Hepatocyte (in vitro differentiated cells): ENCODE data around the gene OLFM3.

ENCODE experiments used
- EZH2 ChIP-seq: fragments of 200-600 bp; sonication (generic); IDR thresholded peaks from 2 replicates; pipeline ENCODE4 v1.6.1; 2016; ENCODE audit warnings: antibody characterized with exemption, mild to moderate bottlenecking, borderline replicate concordance
- EZH2phosphoT487 ChIP-seq: fragments of 200-600 bp; sonication (generic); IDR thresholded peaks from one replicate; pipeline ENCODE4 v1.6.1; 2018; ENCODE audit warnings: antibody characterized with exemption, mild to moderate bottlenecking, low read depth, moderate library complexity; ENCODE audit not compliant: unreplicated experiment, severe bottlenecking
- TF ChIP-seq, protein P1 (sequence below): fragments of 200-600 bp; sonication (generic); IDR thresholded peaks from 2 replicates; pipeline ENCODE4 v1.5.1; 2016; ENCODE audit warnings: antibody characterized with exemption, mild to moderate bottlenecking; ENCODE audit not compliant: poor library complexity

DNA sequence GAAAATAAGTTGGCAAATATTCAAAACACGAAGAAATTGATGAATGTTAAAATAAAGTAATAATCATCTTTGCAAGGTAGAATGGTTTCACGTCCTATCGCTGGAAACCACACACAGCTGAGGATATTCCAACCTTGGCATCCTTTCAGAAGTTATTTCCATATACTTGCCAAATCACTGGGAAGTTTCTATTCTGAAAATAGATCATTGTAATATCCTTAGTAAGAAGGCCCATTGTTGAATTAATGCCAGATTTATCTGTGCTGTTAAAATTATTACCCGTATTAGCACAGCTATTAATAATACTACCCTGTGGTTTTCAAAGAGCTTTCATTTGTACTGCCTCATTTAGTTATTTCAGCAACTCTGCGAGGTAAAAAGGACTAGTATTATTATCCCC, 81.1 kb downstream of the OLFM3 start:
- TF ChIP-seq, protein P1, sequence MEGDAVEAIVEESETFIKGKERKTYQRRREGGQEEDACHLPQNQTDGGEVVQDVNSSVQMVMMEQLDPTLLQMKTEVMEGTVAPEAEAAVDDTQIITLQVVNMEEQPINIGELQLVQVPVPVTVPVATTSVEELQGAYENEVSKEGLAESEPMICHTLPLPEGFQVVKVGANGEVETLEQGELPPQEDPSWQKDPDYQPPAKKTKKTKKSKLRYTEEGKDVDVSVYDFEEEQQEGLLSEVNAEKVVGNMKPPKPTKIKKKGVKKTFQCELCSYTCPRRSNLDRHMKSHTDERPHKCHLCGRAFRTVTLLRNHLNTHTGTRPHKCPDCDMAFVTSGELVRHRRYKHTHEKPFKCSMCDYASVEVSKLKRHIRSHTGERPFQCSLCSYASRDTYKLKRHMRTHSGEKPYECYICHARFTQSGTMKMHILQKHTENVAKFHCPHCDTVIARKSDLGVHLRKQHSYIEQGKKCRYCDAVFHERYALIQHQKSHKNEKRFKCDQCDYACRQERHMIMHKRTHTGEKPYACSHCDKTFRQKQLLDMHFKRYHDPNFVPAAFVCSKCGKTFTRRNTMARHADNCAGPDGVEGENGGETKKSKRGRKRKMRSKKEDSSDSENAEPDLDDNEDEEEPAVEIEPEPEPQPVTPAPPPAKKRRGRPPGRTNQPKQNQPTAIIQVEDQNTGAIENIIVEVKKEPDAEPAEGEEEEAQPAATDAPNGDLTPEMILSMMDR, result no peak
- TF ChIP-seq EZH2 (no peak), EZH2phosphoT487 (no peak)
